B cell (primary cell): ENCODE measurements around the gene PAMR1. TPM values are rescaled to one million over a fixed set of nuclear protein-coding genes. Genes with fewer than 3 reads are reported as not detected.

Experiments used
- ATAC-seq: fragments of 200-7000 bp; cut with Tn5 transposase; one replicate; pipeline ENCODE4 v1.10.0; 2021; ENCODE audit warnings: low read depth, mild to moderate bottlenecking, moderate number of reproducible peaks, moderate library complexity
- CTCF ChIA-PET: fragments of 350-600 bp; sonication (Branson Sonifier 250); formaldehyde crosslinking; loops from one replicate; lab custom pipeline; 2021; ENCODE audit warnings: antibody characterized with exemption, inconsistent platforms; lab: Charles Lee
- POLR2A ChIA-PET: fragments of 350-600 bp; sonication (Branson Sonifier 250); formaldehyde crosslinking; loops from one replicate; lab custom pipeline; 2021; ENCODE audit warnings: antibody characterized with exemption; lab: Charles Lee
- DNase-seq: peaks from one replicate; pipeline ENCODE4 v3.0.0; 2013
- H2AFZ ChIP-seq: 2 replicates; pipeline ENCODE4 v1.6.1; 2012; ENCODE audit warnings: mild to moderate bottlenecking, low read depth, low read length; ENCODE audit not compliant: insufficient read depth, poor library complexity, severe bottlenecking
- H3K27ac ChIP-seq, 2 donors: 1 replicate in 1 of 2; 2 replicates in 1 of 2; pipeline ENCODE4 v1.5.1; 2012 to 2013; ENCODE audit warnings: low read length in 2 of 2, mild to moderate bottlenecking in 2 of 2, moderate library complexity in 1 of 2
- H3K27me3 ChIP-seq, 4 experiments: fragments of 200-600 bp in 1 of 4; sonication (generic) in 1 of 4; replicated peaks in 1 of 4; 1 replicate in 2 of 4; 2 replicates in 2 of 4; pipeline versions ENCODE4 v1.6.1 to v1.7.0; 2013 to 2016; ENCODE audit warnings: low read length in 3 of 4, mild to moderate bottlenecking in 2 of 4, mixed read lengths in 1 of 4, moderate library complexity in 1 of 4; ENCODE audit not compliant: insufficient read depth in 4 of 4, control insufficient read depth in 3 of 4; ENCODE audit errors: control extremely low read depth in 1 of 4
- H3K36me3 ChIP-seq, 2 experiments: replicated peaks in 1 of 2; 1 replicate in 1 of 2; 2 replicates in 1 of 2; pipeline versions ENCODE4 v1.6.1 to v1.7.1; 2013; ENCODE audit warnings: low read length in 1 of 2; ENCODE audit not compliant: insufficient read depth in 2 of 2, control insufficient read depth in 1 of 2; ENCODE audit errors: control extremely low read depth in 1 of 2, extremely low read depth in 1 of 2
- H3K4me1 ChIP-seq, 2 donors: fragments of 200-600 bp in 1 of 2; sonication (generic) in 1 of 2; 1 replicate in 1 of 2; 2 replicates in 1 of 2; pipeline versions ENCODE4 v1.5.1 to v1.6.1; 2013 to 2017; ENCODE audit warnings: low read length in 2 of 2; ENCODE audit not compliant: control insufficient read depth in 2 of 2, insufficient read depth in 2 of 2
- H3K4me2 ChIP-seq: replicated peaks from 2 replicates; pipeline ENCODE3; 2012; ENCODE audit warnings: mild to moderate bottlenecking, low read depth, low read length; ENCODE audit not compliant: poor library complexity, severe bottlenecking
- H3K4me3 ChIP-seq, 5 experiments: fragments of 200-600 bp in 1 of 5; sonication (generic) in 1 of 5; 1 replicate in 3 of 5; 2 replicates in 2 of 5; pipeline versions ENCODE4 v1.5.1 to v1.7.0; 2011 to 2016; ENCODE audit warnings: low read length in 4 of 5, mild to moderate bottlenecking in 4 of 5, low read depth in 2 of 5, control low read depth in 1 of 5, moderate library complexity in 1 of 5; ENCODE audit not compliant: insufficient read depth in 1 of 5; ENCODE audit errors: control extremely low read depth in 1 of 5, extremely low read depth in 1 of 5
- H3K79me2 ChIP-seq: fragments of 200-600 bp; sonication (generic); one replicate; pipeline ENCODE4 v1.6.0; 2016; ENCODE audit warnings: low read length; ENCODE audit not compliant: control insufficient read depth, insufficient read depth
- H3K9ac ChIP-seq: fragments of 200-600 bp; sonication (generic); 2 replicates; pipeline ENCODE4 v1.6.1; 2017; ENCODE audit warnings: mild to moderate bottlenecking, low read length, moderate library complexity
- H3K9me3 ChIP-seq, 3 donors: one replicate each; pipeline versions ENCODE4 v1.6.1 to v1.7.1; 2013; ENCODE audit warnings: low read length in 2 of 3; ENCODE audit not compliant: control insufficient read depth in 2 of 3, insufficient read depth in 1 of 3; ENCODE audit errors: control extremely low read depth in 1 of 3
- H4K20me1 ChIP-seq: 2 replicates; pipeline ENCODE4 v1.6.0; 2012; ENCODE audit warnings: mild to moderate bottlenecking, low read length; ENCODE audit not compliant: insufficient read depth, control insufficient read depth, poor library complexity, severe bottlenecking
- H3K27ac Mint-ChIP-seq: one replicate; pipeline ENCODE4 v1.8.0; 2021; ENCODE audit warnings: mixed read lengths
- H3K27me3 Mint-ChIP-seq: one replicate; pipeline ENCODE4 v1.8.0; 2021; ENCODE audit warnings: mixed read lengths
- H3K4me1 Mint-ChIP-seq: one replicate; pipeline ENCODE4 v1.8.0; 2021; ENCODE audit warnings: mixed read lengths
- H3K4me3 Mint-ChIP-seq: one replicate; pipeline ENCODE4 v1.8.0; 2021; ENCODE audit warnings: mixed read lengths
- H3K9me3 Mint-ChIP-seq: one replicate; pipeline ENCODE4 v1.8.0; 2022; ENCODE audit warnings: mixed read lengths; ENCODE audit not compliant: insufficient read depth
- CTCF ChIP-seq: fragments of 200-600 bp; IDR thresholded peaks from one replicate; pipeline ENCODE4 v1.8.0; 2022; ENCODE audit warnings: antibody characterized with exemption, mild to moderate bottlenecking
- EZH2 ChIP-seq: IDR thresholded peaks from 2 replicates; pipeline ENCODE4 v1.6.1; 2012; ENCODE audit warnings: borderline replicate concordance, low read depth, mild to moderate bottlenecking, moderate library complexity, low read length; ENCODE audit not compliant: insufficient read depth, poor library complexity, severe bottlenecking
- WGBS: methylation state at CpG from one replicate; pipeline ENCODE4 v1.1.5; 2013; ENCODE audit warnings: missing lambda C conversion rate; ENCODE audit not compliant: insufficient coverage; 5-methylcytosine and 5-hydroxymethylcytosine counted together
- intact Hi-C: fragments of 100-400 bp; cut with micrococcal nuclease; formaldehyde crosslinking; loops from one replicate; pipeline ENCODE4 v1.10.0; 2022
- polyA minus RNA-seq: library from RNA; depleted of rRNA, polyadenylated mRNA; stranded (reverse); fragments of >200 nt; gene quantifications from 2 replicates; pipeline ENCODE4 v1.2.3, GENCODE V29; 2012
- polyA plus RNA-seq: library from polyadenylated mRNA; depleted of rRNA; stranded (reverse); fragments of >200 nt; gene quantifications from 2 replicates; pipeline ENCODE4 v1.2.3, GENCODE V29; 2012
- total RNA-seq, 2 donors: library from RNA; stranded (reverse); fragments of 120-200 nt in 1 of 2; gene quantifications; 1 replicate in 1 of 2; 2 replicates in 1 of 2; pipeline versions ENCODE4 v1.2.3 to v1.2.4, GENCODE V29; 2013 to 2022

Gene PAMR1
- total RNA-seq (not detected in 2 replicates), polyA plus RNA-seq (not detected in 2 replicates), polyA minus RNA-seq (not detected in 2 replicates)
- total RNA-seq (2013), result 0.16 TPM

GRCh38 chr11:35525501-35526175, at the start of gene PAMR1:
Gene PAMR1, minus strand, starts transcription at chr11:35525616. Its CDS starts 31 bp downstream, at chr11:35525585.
- Histone ChIP-seq H3K4me2 (peak within 1 kb of the TSS; percentile 25), H3K36me3 (no peaks in the 10 kb centered on the region), H3K79me2 (no peaks in the 10 kb centered on the region), H3K27me3 (peaks cover 0 to 52% (median 20%) of the 10 kb centered on the region in 4 experiments), H3K27ac (no peak within 1 kb of the TSS), H3K4me1 (peaks cover 0 to 3% of the 10 kb centered on the region in 2 donors), H3K4me3 (no peak within 1 kb of the TSS), H4K20me1 (no peaks in the 10 kb centered on the region), H2AFZ (peak within 1 kb of the TSS; percentile 21), H3K9me3 (no peaks in the 10 kb centered on the region), H3K9ac (no peak within 1 kb of the TSS)
- intact Hi-C loops, result no loop called here
- TF ChIP-seq CTCF (no peak), EZH2 (no peak)
- Mint-ChIP-seq H3K4me1 (no peaks in the 10 kb centered on the region), H3K9me3 (no peaks in the 10 kb centered on the region), H3K27me3 (peaks cover 73% of the 10 kb centered on the region), H3K27ac (no peak within 1 kb of the TSS), H3K4me3 (no peak within 1 kb of the TSS)
- ChIA-PET CTCF (no interaction called here), POLR2A (no interaction called here)
- DNase-seq (no peak), ATAC-seq (no peak)
- WGBS, result 6% methylated on average over 26 of the region's 34 CpGs

- Histone ChIP-seq H3K79me2 (no peaks in the 10 kb centered on the region), H3K4me3 (no peak overlapping the region), H2AFZ (no peak overlapping the region), H3K4me1 (no peaks in the 10 kb centered on the region), H3K9ac (no peak overlapping the region), H3K9me3 (peaks cover 0 to 4% (median 1%) of the 10 kb centered on the region in 3 donors), H3K27me3 (peaks cover 0 to 6% (median 2%) of the 10 kb centered on the region in 4 experiments), H3K4me2 (no peak overlapping the region), H3K36me3 (no peaks in the 10 kb centered on the region), H3K27ac (no peak overlapping the region), H4K20me1 (no peaks in the 10 kb centered on the region)
- intact Hi-C loops, result no loop called here
- ATAC-seq (no peak), DNase-seq (no peak)
- ChIA-PET CTCF (no interaction called here), POLR2A (no interaction called here)
- H3K27ac Mint-ChIP-seq, result no peak overlapping the region
- TF ChIP-seq EZH2 (no peak), CTCF (no peak)
- peaks cover 10% of the 10 kb centered on the region for H3K9me3 Mint-ChIP-seq
- WGBS, result no CpG with 5 or more reads among the region's 3 CpGs
- H3K27me3 Mint-ChIP-seq, result peaks cover 17% of the 10 kb centered on the region
- no peaks in the 10 kb centered on the region for H3K4me1 Mint-ChIP-seq
- no peak overlapping the region for H3K4me3 Mint-ChIP-seq
Measured at GRCh38 chr11:35571696-35572095, 46.3 kb upstream of the PAMR1 start.
